HL-60 (cell line): ENCODE measurements around the gene FBXO45.
"Not testable (repeated sequence)": the region's sequence is repeated elsewhere in the genome, so short reads cannot be mapped to it uniquely, and the experiment has no call there.

ENCODE experiments used
- DNase-seq, 2 experiments: peaks; one replicate each; pipeline ENCODE4 v3.0.0-alpha.2; 2010 to 2020; ENCODE audit warnings: low read depth in 1 of 2, low spot score in 1 of 2
- H3K27ac ChIP-seq: fragments of 250-450 bp; sonication (Bioruptor Pico); replicated peaks from 2 replicates; pipeline ENCODE4 v1.5.1; 2020; ENCODE audit warnings: mild to moderate bottlenecking, moderate library complexity
- H3K27me3 ChIP-seq: fragments of 250-450 bp; sonication (Bioruptor Pico); 2 replicates; pipeline ENCODE4 v1.5.1; 2021; ENCODE audit warnings: mild to moderate bottlenecking, moderate library complexity; ENCODE audit not compliant: insufficient read depth, poor library complexity, severe bottlenecking
- H3K4me3 ChIP-seq: replicated peaks from 2 replicates; pipeline ENCODE4 v1.5.1; 2011; ENCODE audit warnings: mild to moderate bottlenecking, control low read depth, low read length; ENCODE audit not compliant: insufficient read depth
- CTCF ChIP-seq: IDR thresholded peaks from one replicate; pipeline ENCODE4 v1.5.1; 2011; ENCODE audit warnings: low read length, control low read depth, inconsistent platforms; ENCODE audit not compliant: insufficient read depth
- GABPA ChIP-seq: IDR thresholded peaks from 2 replicates; pipeline ENCODE4 v1.6.1; 2012; ENCODE audit warnings: low read depth
- POLR2AphosphoS5 ChIP-seq: IDR thresholded peaks from 2 replicates; pipeline ENCODE4 v1.6.1; 2012; ENCODE audit warnings: low read depth
- REST ChIP-seq: IDR thresholded peaks from 2 replicates; pipeline ENCODE4 v1.6.1; 2012; ENCODE audit warnings: low read depth; ENCODE audit not compliant: insufficient replicate concordance
- SPI1 ChIP-seq: IDR thresholded peaks from 2 replicates; pipeline ENCODE4 v1.6.1; 2012; ENCODE audit warnings: low read depth, mild to moderate bottlenecking, borderline replicate concordance

The FBXO45 gene

GRCh38 chr3:196609805-196610515 lies 41.5 kb downstream of the FBXO45 start:
- peak; percentile 35 to 54 for DNase-seq
- H3K27me3 ChIP-seq: no peaks in the 10 kb centered on the region
- H3K4me3 ChIP-seq: no peak overlapping the region
- TF ChIP-seq REST (no peak), POLR2AphosphoS5 (no peak), SPI1 (no peak), GABPA (no peak), CTCF (no peak)
- H3K27ac ChIP-seq: peak overlapping the region; percentile 87

- peak; percentile 52; the same call in 1 of the 2 replicates for TF ChIP-seq POLR2AphosphoS5
- no peak for TF ChIP-seq CTCF
- H3K27me3 ChIP-seq: no peaks in the 10 kb centered on the region
- H3K27ac ChIP-seq: peak overlapping the region; percentile 87
- peak in 1 of 2 experiments; percentile 53 for DNase-seq
- H3K4me3 ChIP-seq: no peak overlapping the region
Measured at GRCh38 chr3:196611761-196612483, 43.5 kb downstream of the FBXO45 start.

GRCh38 chr3:196615234-196615633 lies 46.8 kb downstream of the FBXO45 start:
- H3K27ac ChIP-seq, H3K27me3 ChIP-seq, DNase-seq, H3K4me3 ChIP-seq: not testable (repeated sequence)

- peak in 1 of 2 experiments; percentile 72 for DNase-seq
- peak; percentile 40; the same call in 1 of the 2 replicates for TF ChIP-seq SPI1
- no peak for TF ChIP-seq POLR2AphosphoS5
- Histone ChIP-seq H3K27me3 (no peaks in the 10 kb centered on the region), H3K27ac (peak overlapping the region; percentile 66), H3K4me3 (no peak overlapping the region)
Measured at GRCh38 chr3:196617256-196617655, 48.8 kb downstream of the FBXO45 start.

- Histone ChIP-seq H3K4me3 (no peak overlapping the region), H3K27ac (peak overlapping the region; percentile 96), H3K27me3 (no peaks in the 10 kb centered on the region)
- TF ChIP-seq SPI1 (no peak), REST (no peak), POLR2AphosphoS5 (no peak), CTCF (no peak), GABPA (no peak)
- no peak for DNase-seq
Measured at GRCh38 chr3:196619223-196619622, 50.8 kb downstream of the FBXO45 start.

- peak overlapping the region; percentile 96 for H3K27ac ChIP-seq
- H3K27me3 ChIP-seq, H3K4me3 ChIP-seq, DNase-seq: not testable (repeated sequence)
Measured at GRCh38 chr3:196619627-196620026, 51.2 kb downstream of the FBXO45 start.
